ENCODE data around the gene PEX11G. TPM values are rescaled to one million over a fixed set of nuclear protein-coding genes. Genes with fewer than 3 reads are reported as not detected.

PEX11G gene
- total RNA-seq, 1 donor from 2014 or later: 0.84 TPM

GRCh38 chr19:7522072-7522922, 33.5 kb upstream of the PEX11G start, which contains the start of gene MCOLN1:
MCOLN1 (plus strand) TSS chr19:7522624; CDS start chr19:7522751, 127 bp downstream.
- intact Hi-C loops (cut with micrococcal nuclease): no loop called here
- DNase-seq (peak; percentile 100), ATAC-seq (peak; percentile 94)

- ATAC-seq (no peak), DNase-seq (no peak)
- intact Hi-C loops (cut with micrococcal nuclease): no loop called here
Measured at GRCh38 chr19:7521551-7522071, 32.8 kb upstream of the PEX11G start.

- intact Hi-C loops (cut with micrococcal nuclease): no loop called here
- ATAC-seq: no peak
- DNase-seq: no peak
Measured at GRCh38 chr19:7520131-7521051, 31.6 kb upstream of the PEX11G start.

- DNase-seq (no peak), ATAC-seq (no peak)
- intact Hi-C loops (cut with micrococcal nuclease): no loop called here
Measured at GRCh38 chr19:7519361-7520130, 30.7 kb upstream of the PEX11G start.

- DNase-seq: no peak
- ATAC-seq: no peak
- intact Hi-C loops (cut with micrococcal nuclease): no loop called here
Measured at GRCh38 chr19:7516878-7517277, 28.0 kb upstream of the PEX11G start.

- no peak for DNase-seq
- intact Hi-C loops (cut with micrococcal nuclease): no loop called here
Measured at GRCh38 chr19:7516333-7516732, 27.5 kb upstream of the PEX11G start.

GRCh38 chr19:7515645-7516151, 26.9 kb upstream of the PEX11G start, which contains the start of gene ZNF358:
ZNF358 (plus strand) TSS chr19:7516103; CDS start chr19:7519243, 3,140 bp downstream.
- ATAC-seq: peak; percentile 92
- intact Hi-C loops (cut with micrococcal nuclease): no loop called here

More at GRCh38 chr19:7516333-7516732, 27.5 kb upstream of the PEX11G start:
- no peak for ATAC-seq

GRCh38 chr19:7515110-7515644, 26.3 kb upstream of the PEX11G start:
- peak; percentile 66 for ATAC-seq
- intact Hi-C loops (cut with micrococcal nuclease): no loop called here
- DNase-seq: no peak

More at GRCh38 chr19:7515645-7516151, 26.9 kb upstream of the PEX11G start, which contains the start of gene ZNF358:
- DNase-seq: peak; percentile 91

GRCh38 chr19:7513809-7514642, 25.2 kb upstream of the PEX11G start:
- no peak for DNase-seq
- no peak for ATAC-seq
- intact Hi-C loops (cut with micrococcal nuclease): no loop called here

- no peak for ATAC-seq
- intact Hi-C loops (cut with micrococcal nuclease): no loop called here
Measured at GRCh38 chr19:7512400-7512851, 23.6 kb upstream of the PEX11G start.

GRCh38 chr19:7509625-7510024, 20.8 kb upstream of the PEX11G start:
- ATAC-seq: no peak
- no peak for DNase-seq
- intact Hi-C loops (cut with micrococcal nuclease): no loop called here

More at GRCh38 chr19:7512400-7512851, 23.6 kb upstream of the PEX11G start:
- DNase-seq: no peak

- ATAC-seq (peak; percentile 60), DNase-seq (peak; percentile 72)
- intact Hi-C loops (cut with micrococcal nuclease): no loop called here
Measured at GRCh38 chr19:7507884-7508283, 19.0 kb upstream of the PEX11G start.

GRCh38 chr19:7506385-7507328, 17.8 kb upstream of the PEX11G start:
- DNase-seq: peak; percentile 80
- peak; percentile 90 for ATAC-seq
- intact Hi-C loops (cut with micrococcal nuclease): no loop called here

- intact Hi-C loops (cut with micrococcal nuclease): no loop called here
- DNase-seq: no peak
- peak; percentile 44 for ATAC-seq
Measured at GRCh38 chr19:7505682-7506384, 17.0 kb upstream of the PEX11G start.

- no peak for ATAC-seq
- intact Hi-C loops (cut with micrococcal nuclease): no loop called here
- DNase-seq: no peak
Measured at GRCh38 chr19:7505288-7505681, 16.4 kb upstream of the PEX11G start.

- intact Hi-C loops (cut with micrococcal nuclease): no loop called here
- ATAC-seq: no peak
- DNase-seq: no peak
Measured at GRCh38 chr19:7504684-7505083, 15.8 kb upstream of the PEX11G start.
